ENCODE measurements around the gene CXCL6. TPM values are rescaled to one million over a fixed set of nuclear protein-coding genes. Genes with fewer than 3 reads are reported as not detected.

Gene CXCL6
- polyA plus RNA-seq, 3 donors = not detected

DNA sequence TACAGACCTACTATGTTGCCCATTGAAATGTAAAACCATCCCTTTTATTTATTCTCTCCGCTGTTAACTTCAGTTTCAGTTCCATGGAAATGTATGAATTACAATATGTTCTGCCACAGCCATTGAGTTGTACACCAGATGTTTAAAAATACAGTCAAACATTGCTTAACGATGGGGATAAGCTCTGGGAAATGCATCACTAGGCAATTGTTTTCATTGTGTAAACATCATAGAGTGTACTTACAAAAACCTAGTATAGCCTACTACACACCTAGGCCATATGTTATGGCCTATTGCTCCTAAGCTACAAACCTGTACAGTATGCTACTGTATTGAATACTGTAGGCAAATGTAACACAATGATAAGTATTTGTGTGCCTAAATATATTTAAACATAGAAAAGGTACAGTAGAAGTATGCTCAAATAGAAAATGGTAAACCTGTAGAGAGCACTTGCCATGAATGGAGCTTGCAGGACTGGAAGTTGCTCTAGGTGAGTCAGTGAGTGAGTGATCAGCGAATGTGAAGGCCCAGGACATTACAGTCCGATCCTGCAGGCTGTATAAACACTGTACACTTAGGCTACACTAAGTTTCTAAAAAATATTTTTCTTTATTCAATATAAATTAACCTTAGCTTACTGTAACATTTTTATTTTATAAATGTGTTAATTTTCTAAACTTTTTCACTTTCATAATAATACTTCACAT is 13.9 kb downstream of the CXCL6 start:
- H3K36me3 Mint-ChIP-seq = no peaks in the 10 kb centered on the region
- TF ChIP-seq, protein P1, sequence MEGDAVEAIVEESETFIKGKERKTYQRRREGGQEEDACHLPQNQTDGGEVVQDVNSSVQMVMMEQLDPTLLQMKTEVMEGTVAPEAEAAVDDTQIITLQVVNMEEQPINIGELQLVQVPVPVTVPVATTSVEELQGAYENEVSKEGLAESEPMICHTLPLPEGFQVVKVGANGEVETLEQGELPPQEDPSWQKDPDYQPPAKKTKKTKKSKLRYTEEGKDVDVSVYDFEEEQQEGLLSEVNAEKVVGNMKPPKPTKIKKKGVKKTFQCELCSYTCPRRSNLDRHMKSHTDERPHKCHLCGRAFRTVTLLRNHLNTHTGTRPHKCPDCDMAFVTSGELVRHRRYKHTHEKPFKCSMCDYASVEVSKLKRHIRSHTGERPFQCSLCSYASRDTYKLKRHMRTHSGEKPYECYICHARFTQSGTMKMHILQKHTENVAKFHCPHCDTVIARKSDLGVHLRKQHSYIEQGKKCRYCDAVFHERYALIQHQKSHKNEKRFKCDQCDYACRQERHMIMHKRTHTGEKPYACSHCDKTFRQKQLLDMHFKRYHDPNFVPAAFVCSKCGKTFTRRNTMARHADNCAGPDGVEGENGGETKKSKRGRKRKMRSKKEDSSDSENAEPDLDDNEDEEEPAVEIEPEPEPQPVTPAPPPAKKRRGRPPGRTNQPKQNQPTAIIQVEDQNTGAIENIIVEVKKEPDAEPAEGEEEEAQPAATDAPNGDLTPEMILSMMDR (IDR thresholded peaks at IDR 0.05) = no peak

DNA sequence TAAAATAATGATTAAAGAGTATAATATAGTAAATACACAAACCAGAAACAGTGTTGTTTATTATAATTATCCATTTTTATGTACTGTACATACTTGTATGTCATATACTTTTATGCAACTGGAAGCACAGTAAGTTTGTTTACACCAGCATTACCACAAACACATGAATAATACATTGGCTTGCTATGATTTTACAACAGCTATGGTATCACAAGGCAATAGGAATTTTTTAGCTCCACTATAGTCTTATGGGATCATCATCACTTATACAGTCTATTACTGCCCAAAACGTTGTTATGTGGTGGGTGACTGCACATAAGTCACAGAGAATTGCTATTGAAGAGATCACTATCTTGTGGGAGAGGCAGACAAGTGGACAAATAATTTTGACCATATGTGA is 14.8 kb downstream of the CXCL6 start:
- WGBS (ENCODE audit: insufficient coverage) = no CpG with 5 or more reads among the region's 1 CpG
- H2AFZ ChIP-seq (ENCODE audit: insufficient read depth, low read depth, low read length, poor library complexity, severe bottlenecking) = no peak overlapping the region
- H3K36me3 ChIP-seq (replicated peaks in 1 of 2; ENCODE audit: control insufficient read depth in 1 of 2, insufficient read depth in 2 of 2, low read length in 2 of 2) = no peaks in the 10 kb centered on the region
- no peak overlapping the region for H3K4me3 ChIP-seq (replicated peaks in 1 of 3; ENCODE audit: low read depth in 2 of 3, low read length in 3 of 3)
- intact Hi-C loops (cut with micrococcal nuclease) = no loop called here
- TF ChIP-seq, protein P1 (IDR thresholded peaks at IDR 0.05) = no peak
- peaks cover 21 to 23% of the 10 kb centered on the region in 2 donors for H3K4me1 ChIP-seq (ENCODE audit: control insufficient read depth in 1 of 2, insufficient read depth in 2 of 2, low read length in 2 of 2)
- no peak for DNase-seq
- Mint-ChIP-seq H3K27me3 (ENCODE audit: low read depth in 3 of 3) (peaks cover 7 to 16% (median 14%) of the 10 kb centered on the region in 3 donors), H3K36me3 (no peaks in the 10 kb centered on the region), H3K4me1 (peaks cover 25% of the 10 kb centered on the region), H3K4me3 (no peak overlapping the region), H3K27ac (no peak overlapping the region), H3K9me3 (peaks cover 0 to 3% (median 0%) of the 10 kb centered on the region in 7 donors)
- no peak overlapping the region for H3K9ac ChIP-seq (ENCODE audit: insufficient read depth, low read length, poor library complexity, severe bottlenecking)
- no peaks in the 10 kb centered on the region for H3K79me2 ChIP-seq (ENCODE audit: insufficient read depth, low read length)
- H3K9me3 ChIP-seq (replicated peaks in 1 of 2; ENCODE audit: control insufficient read depth in 1 of 2, insufficient read depth in 1 of 2, low read length in 2 of 2) = no peaks in the 10 kb centered on the region
- no peaks in the 10 kb centered on the region for H4K20me1 ChIP-seq (ENCODE audit: insufficient read depth, low read length)
- H3K27ac ChIP-seq (ENCODE audit: low read depth in 1 of 2, low read length in 2 of 2) = no peak overlapping the region
- H3K4me2 ChIP-seq (replicated peaks; ENCODE audit: extremely low read depth, low read length, poor library complexity, severe bottlenecking) = no peak overlapping the region
- peaks cover 3 to 10% of the 10 kb centered on the region in 2 donors for H3K27me3 ChIP-seq (ENCODE audit: control insufficient read depth in 2 of 2, insufficient read depth in 2 of 2, low read length in 2 of 2)

More for the DNA sequence above, 13.9 kb downstream of the CXCL6 start:
- no peaks in the 10 kb centered on the region for H3K9me3 ChIP-seq (replicated peaks in 1 of 2; ENCODE audit: control insufficient read depth in 1 of 2, insufficient read depth in 1 of 2, low read length in 2 of 2)
- H3K4me3 ChIP-seq (replicated peaks in 1 of 3; ENCODE audit: low read depth in 2 of 3, low read length in 3 of 3) = no peak overlapping the region
- Mint-ChIP-seq H3K27me3 (ENCODE audit: low read depth in 3 of 3) (peaks cover 7 to 14% (median 14%) of the 10 kb centered on the region in 3 donors), H3K4me3 (no peak overlapping the region), H3K27ac (no peak overlapping the region), H3K9me3 (peaks cover 0 to 3% (median 0%) of the 10 kb centered on the region in 7 donors), H3K4me1 (peaks cover 25% of the 10 kb centered on the region)
- DNase-seq = no peak
- no peak overlapping the region for H3K4me2 ChIP-seq (replicated peaks; ENCODE audit: extremely low read depth, low read length, poor library complexity, severe bottlenecking)
- WGBS (ENCODE audit: insufficient coverage) = no CpG with 5 or more reads among the region's 4 CpGs
- no peak overlapping the region for H3K9ac ChIP-seq (ENCODE audit: insufficient read depth, low read length, poor library complexity, severe bottlenecking)
- H2AFZ ChIP-seq (ENCODE audit: insufficient read depth, low read depth, low read length, poor library complexity, severe bottlenecking) = no peak overlapping the region
- H3K4me1 ChIP-seq (ENCODE audit: control insufficient read depth in 1 of 2, insufficient read depth in 2 of 2, low read length in 2 of 2) = peaks cover 21 to 25% of the 10 kb centered on the region in 2 donors
- intact Hi-C loops (cut with micrococcal nuclease) = no loop called here
- no peaks in the 10 kb centered on the region for H3K79me2 ChIP-seq (ENCODE audit: insufficient read depth, low read length)
- peaks cover 3 to 10% of the 10 kb centered on the region in 2 donors for H3K27me3 ChIP-seq (ENCODE audit: control insufficient read depth in 2 of 2, insufficient read depth in 2 of 2, low read length in 2 of 2)
- no peaks in the 10 kb centered on the region for H4K20me1 ChIP-seq (ENCODE audit: insufficient read depth, low read length)
- no peak overlapping the region for H3K27ac ChIP-seq (ENCODE audit: low read depth in 1 of 2, low read length in 2 of 2)
- H3K36me3 ChIP-seq (replicated peaks in 1 of 2; ENCODE audit: control insufficient read depth in 1 of 2, insufficient read depth in 2 of 2, low read length in 2 of 2) = no peaks in the 10 kb centered on the region
